HG03558 (cell line): Measurements from ENCODE around the gene ART5.
"Not testable (repeated sequence)": the region's sequence is repeated elsewhere in the genome, so short reads cannot be mapped to it uniquely, and the experiment has no call there.

Experiments used
- ATAC-seq: cut with Tn5 transposase; IDR thresholded peaks from one replicate; pipeline ENCODE4 v1.9.1; 2021; ENCODE audit warnings: moderate number of reproducible peaks; ENCODE audit not compliant: unreplicated experiment; ENCODE audit errors: extremely low read depth

Gene ART5

GRCh38 chr11:3659595-3660515 is 18.1 kb upstream of the ART5 start:
- no peak for ATAC-seq

GRCh38 chr11:3658252-3658651 is 16.5 kb upstream of the ART5 start:
- ATAC-seq = no peak

GRCh38 chr11:3657331-3657730 is 15.5 kb upstream of the ART5 start:
- ATAC-seq = not testable (repeated sequence)

- no peak for ATAC-seq
Measured at GRCh38 chr11:3655547-3655946, 13.8 kb upstream of the ART5 start.

GRCh38 chr11:3652514-3652913 is 10.7 kb upstream of the ART5 start:
- not testable (repeated sequence) for ATAC-seq

- not testable (repeated sequence) for ATAC-seq
Measured at GRCh38 chr11:3649374-3649773, 7.6 kb upstream of the ART5 start.

- not testable (repeated sequence) for ATAC-seq
Measured at GRCh38 chr11:3648843-3649242, 7.1 kb upstream of the ART5 start.

GRCh38 chr11:3645552-3645951 is 3.8 kb upstream of the ART5 start:
- no peak for ATAC-seq

GRCh38 chr11:3644817-3645235 is 3.0 kb upstream of the ART5 start, which contains the start of gene ART1:
ART1 (plus strand) TSS chr11:3645128; CDS start chr11:3659214, 14,086 bp downstream.
- ATAC-seq = no peak

- ATAC-seq = not testable (repeated sequence)
Measured at GRCh38 chr11:3643102-3643546, 1.3 kb upstream of the ART5 start.

GRCh38 chr11:3642071-3642951 is 519 bp upstream of the ART5 start:
- ATAC-seq = no peak

- no peak for ATAC-seq
Measured at GRCh38 chr11:3641191-3641590, 601 bp downstream of the ART5 start.

GRCh38 chr11:3639841-3640240 is 2.0 kb downstream of the ART5 start:
- no peak for ATAC-seq

GRCh38 chr11:3638513-3638912 is 3.3 kb downstream of the ART5 start:
- ATAC-seq = no peak

GRCh38 chr11:3637201-3637600 is 4.6 kb downstream of the ART5 start:
- no peak for ATAC-seq

GRCh38 chr11:3635641-3636375 is 6.0 kb downstream of the ART5 start:
- no peak for ATAC-seq

- no peak for ATAC-seq
Measured at GRCh38 chr11:3632070-3632660, 9.6 kb downstream of the ART5 start.

GRCh38 chr11:3631331-3631730 is 10.5 kb downstream of the ART5 start:
- ATAC-seq = no peak

GRCh38 chr11:3627291-3627690 is 14.5 kb downstream of the ART5 start:
- ATAC-seq = no peak
